Measurements from ENCODE around the gene SPO11. TPM values are rescaled to one million over a fixed set of nuclear protein-coding genes. Genes with fewer than 3 reads are reported as not detected.
"Not testable (repeated sequence)": the region's sequence is repeated elsewhere in the genome, so short reads cannot be mapped to it uniquely, and the experiment has no call there.

SPO11 gene
- total and polyA plus RNA-seq, 7 donors: not detected

DNA sequence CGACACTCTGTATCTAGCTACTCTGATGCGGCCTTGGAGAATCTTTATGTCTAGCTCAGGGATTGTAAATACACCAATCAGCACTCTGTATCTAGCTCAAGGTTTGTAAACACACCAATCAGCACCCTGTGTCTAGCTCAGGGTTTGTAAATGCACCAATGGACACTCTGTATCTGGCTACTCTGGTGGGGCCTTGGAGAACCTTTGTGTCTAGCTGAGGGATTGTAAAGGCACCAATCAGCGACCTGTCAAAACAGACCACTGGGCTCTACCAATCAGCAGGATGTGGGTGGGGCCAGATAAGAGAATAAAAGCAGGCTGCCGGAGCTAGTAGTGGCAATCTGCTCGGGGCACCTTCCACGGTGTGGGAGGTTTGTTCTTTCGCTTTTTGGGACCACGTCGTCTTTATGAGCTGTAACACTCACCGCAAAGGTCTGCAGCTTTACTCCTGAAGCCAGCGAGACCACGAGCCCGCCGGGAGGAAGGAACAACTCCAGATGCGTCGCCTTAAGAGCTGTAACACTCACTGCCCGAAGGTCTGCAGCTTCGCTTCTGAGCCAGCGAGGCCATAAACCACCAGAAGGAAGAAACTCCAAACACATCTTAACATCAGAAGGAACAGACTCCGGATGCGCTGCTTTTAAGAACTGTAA, 19.4 kb downstream of the SPO11 start:
- intact Hi-C loops (cut with DNase I): loop anchor here (5.0 kb wide), 2 partner anchors 257 to 797 kb away; no protein-coding TSS in a partner anchor

GRCh38 chr20:57350081-57350710, 20.6 kb downstream of the SPO11 start:
- Histone ChIP-seq H3K4me3 (no peak overlapping the region), H3K9me3 (no peaks in the 10 kb centered on the region), H3K27ac (no peak overlapping the region), H3K27me3 (ENCODE audit: insufficient read depth in 3 of 3, low read length in 2 of 3) (no peaks in the 10 kb centered on the region), H3K4me1 (peaks cover 11% of the 10 kb centered on the region), H3K36me3 (ENCODE audit: insufficient read depth in 1 of 2, low read depth in 1 of 2) (peaks cover 3 to 9% of the 10 kb centered on the region in 2 donors)
- ATAC-seq: no peak
- no peak for DNase-seq
- TF ChIP-seq CTCF (IDR thresholded peaks at IDR 0.05): no peak
- intact Hi-C loops (cut with DNase I): no loop called here
- WGBS, 3 donors: 78 to 90% (median 89%) methylated on average over 16 of the region's 16 CpGs

More for the DNA sequence above, 19.4 kb downstream of the SPO11 start:
- not testable (repeated sequence) for H3K27ac ChIP-seq; H3K4me3 ChIP-seq; ATAC-seq; DNase-seq; H3K27me3 ChIP-seq (ENCODE audit: insufficient read depth in 3 of 3, low read length in 2 of 3); H3K9me3 ChIP-seq; H3K36me3 ChIP-seq (ENCODE audit: insufficient read depth in 1 of 2, low read depth in 1 of 2)
- H3K4me1 ChIP-seq: peaks cover 11% of the 10 kb centered on the region
- WGBS, 3 donors: 85 to 87% (median 87%) methylated on average over 21 of the region's 21 CpGs

DNA sequence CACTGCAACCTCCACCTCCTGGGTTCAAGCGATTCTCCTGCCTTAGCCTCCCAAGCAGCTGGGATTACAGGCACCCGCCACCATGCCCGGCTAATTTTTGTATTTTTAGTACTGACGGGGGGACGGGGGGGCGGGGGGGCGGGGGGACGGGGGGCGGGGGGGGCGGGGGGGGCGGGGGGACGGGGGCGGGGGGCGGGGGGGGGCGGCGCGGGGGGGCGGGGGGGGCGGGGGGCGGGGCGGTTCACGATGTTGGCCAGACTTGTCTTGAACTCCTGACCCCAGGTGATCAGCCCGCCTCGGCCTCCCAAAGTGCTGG, 21.1 kb downstream of the SPO11 start:
- H3K9me3 ChIP-seq; H3K27me3 ChIP-seq (ENCODE audit: insufficient read depth in 3 of 3, low read length in 2 of 3); H3K36me3 ChIP-seq (ENCODE audit: insufficient read depth in 1 of 2, low read depth in 1 of 2); intact Hi-C loops (cut with DNase I); DNase-seq: not testable (repeated sequence)
- peak overlapping the region; percentile 79 for H3K27ac ChIP-seq
- H3K4me1 ChIP-seq: peaks cover 11% of the 10 kb centered on the region
- peak in 2 of 4 donors; percentile 42 to 62 for ATAC-seq
- H3K4me3 ChIP-seq: peak overlapping the region; percentile 74
- WGBS, 3 donors: 7 to 14% (median 11%) methylated on average over 6 to 17 of the region's 24 CpGs

- TF ChIP-seq CTCF (IDR thresholded peaks at IDR 0.05): no peak
- Histone ChIP-seq H3K4me1 (peaks cover 11% of the 10 kb centered on the region), H3K27me3 (ENCODE audit: insufficient read depth in 3 of 3, low read length in 2 of 3) (no peaks in the 10 kb centered on the region), H3K36me3 (ENCODE audit: insufficient read depth in 1 of 2, low read depth in 1 of 2) (peaks cover 5 to 9% of the 10 kb centered on the region in 2 donors), H3K4me3 (peak within 1 kb of the TSS; percentile 74), H3K27ac (peak within 1 kb of the TSS; percentile 79), H3K9me3 (no peaks in the 10 kb centered on the region)
- WGBS, 3 donors: 0% methylated on average over 62 to 64 of the region's 64 CpGs
- DNase-seq: peak; percentile 91 to 95
- ATAC-seq: peak; percentile 85 to 98 (median 92)
- intact Hi-C loops (cut with DNase I): no loop called here
Observed at GRCh38 chr20:57351042-57351783, 21.6 kb downstream of the SPO11 start, which contains the start of gene RAE1. Gene RAE1 (plus strand): TSS chr20:57351255. CDS start chr20:57354039, 2,784 bp downstream.

- TF ChIP-seq CTCF (IDR thresholded peaks at IDR 0.05): no peak
- Histone ChIP-seq H3K36me3 (ENCODE audit: insufficient read depth in 1 of 2, low read depth in 1 of 2) (peaks cover 5 to 9% of the 10 kb centered on the region in 2 donors), H3K4me1 (peaks cover 11% of the 10 kb centered on the region), H3K4me3 (peak overlapping the region; percentile 74), H3K27me3 (ENCODE audit: insufficient read depth in 3 of 3, low read length in 2 of 3) (no peaks in the 10 kb centered on the region), H3K27ac (no peak overlapping the region), H3K9me3 (no peaks in the 10 kb centered on the region)
- intact Hi-C loops (cut with DNase I): no loop called here
- WGBS, 3 donors: 69 to 80% (median 75%) methylated on average over 6 of the region's 6 CpGs
- ATAC-seq: no peak
- DNase-seq: no peak
Observed at GRCh38 chr20:57352305-57352704, 22.7 kb downstream of the SPO11 start.

Data from psoas muscle (tissue), 8 donors.